A673 (cell line): ENCODE measurements around the gene GTF2E1.

Source experiments
- EZH2 ChIP-seq: fragments of 200-600 bp; sonication (generic); IDR thresholded peaks from 2 replicates; pipeline ENCODE4 v1.6.1; 2017; ENCODE audit warnings: borderline replicate concordance, low read depth, mild to moderate bottlenecking, mixed read lengths, antibody characterized with exemption, low read length; ENCODE audit not compliant: poor library complexity, severe bottlenecking
- TF ChIP-seq, protein P1 (sequence below): fragments of 300-800, 200-600 bp; sonication (generic); conservative IDR thresholded peaks from 2 replicates; pipeline ENCODE4 v1.5.1; 2017; ENCODE audit warnings: low read depth, mild to moderate bottlenecking, antibody characterized with exemption, low read length, moderate library complexity, mixed read lengths

DNA sequence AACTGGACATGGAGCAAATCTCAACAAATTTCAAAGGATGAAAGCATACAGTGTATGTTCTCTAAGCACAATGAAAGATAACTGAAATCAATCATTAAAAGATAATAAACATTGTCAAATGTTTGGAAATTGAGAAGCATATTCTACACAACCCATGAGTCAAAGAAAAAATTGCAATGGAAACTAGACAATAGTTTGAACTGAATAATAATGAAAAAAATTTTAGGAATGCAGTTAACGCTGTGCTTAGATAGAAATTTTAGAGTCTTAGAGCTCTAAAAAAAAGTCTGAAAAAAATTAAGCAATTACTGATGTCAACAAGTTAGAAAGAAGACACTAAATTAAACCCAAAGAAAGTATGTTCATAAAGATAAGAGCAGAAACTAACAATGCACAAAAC lies 15.8 kb upstream of the GTF2E1 start:
- TF ChIP-seq, protein P1, sequence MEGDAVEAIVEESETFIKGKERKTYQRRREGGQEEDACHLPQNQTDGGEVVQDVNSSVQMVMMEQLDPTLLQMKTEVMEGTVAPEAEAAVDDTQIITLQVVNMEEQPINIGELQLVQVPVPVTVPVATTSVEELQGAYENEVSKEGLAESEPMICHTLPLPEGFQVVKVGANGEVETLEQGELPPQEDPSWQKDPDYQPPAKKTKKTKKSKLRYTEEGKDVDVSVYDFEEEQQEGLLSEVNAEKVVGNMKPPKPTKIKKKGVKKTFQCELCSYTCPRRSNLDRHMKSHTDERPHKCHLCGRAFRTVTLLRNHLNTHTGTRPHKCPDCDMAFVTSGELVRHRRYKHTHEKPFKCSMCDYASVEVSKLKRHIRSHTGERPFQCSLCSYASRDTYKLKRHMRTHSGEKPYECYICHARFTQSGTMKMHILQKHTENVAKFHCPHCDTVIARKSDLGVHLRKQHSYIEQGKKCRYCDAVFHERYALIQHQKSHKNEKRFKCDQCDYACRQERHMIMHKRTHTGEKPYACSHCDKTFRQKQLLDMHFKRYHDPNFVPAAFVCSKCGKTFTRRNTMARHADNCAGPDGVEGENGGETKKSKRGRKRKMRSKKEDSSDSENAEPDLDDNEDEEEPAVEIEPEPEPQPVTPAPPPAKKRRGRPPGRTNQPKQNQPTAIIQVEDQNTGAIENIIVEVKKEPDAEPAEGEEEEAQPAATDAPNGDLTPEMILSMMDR = no peak
- no peak for TF ChIP-seq EZH2
